ENCODE results near the gene PPP6R1. TPM values are rescaled to one million over a fixed set of nuclear protein-coding genes. Genes with fewer than 3 reads are reported as not detected.

Gene PPP6R1
- polyA plus RNA-seq, 4 donors, result 43.4 to 67.5 (median 48.9) TPM

DNA sequence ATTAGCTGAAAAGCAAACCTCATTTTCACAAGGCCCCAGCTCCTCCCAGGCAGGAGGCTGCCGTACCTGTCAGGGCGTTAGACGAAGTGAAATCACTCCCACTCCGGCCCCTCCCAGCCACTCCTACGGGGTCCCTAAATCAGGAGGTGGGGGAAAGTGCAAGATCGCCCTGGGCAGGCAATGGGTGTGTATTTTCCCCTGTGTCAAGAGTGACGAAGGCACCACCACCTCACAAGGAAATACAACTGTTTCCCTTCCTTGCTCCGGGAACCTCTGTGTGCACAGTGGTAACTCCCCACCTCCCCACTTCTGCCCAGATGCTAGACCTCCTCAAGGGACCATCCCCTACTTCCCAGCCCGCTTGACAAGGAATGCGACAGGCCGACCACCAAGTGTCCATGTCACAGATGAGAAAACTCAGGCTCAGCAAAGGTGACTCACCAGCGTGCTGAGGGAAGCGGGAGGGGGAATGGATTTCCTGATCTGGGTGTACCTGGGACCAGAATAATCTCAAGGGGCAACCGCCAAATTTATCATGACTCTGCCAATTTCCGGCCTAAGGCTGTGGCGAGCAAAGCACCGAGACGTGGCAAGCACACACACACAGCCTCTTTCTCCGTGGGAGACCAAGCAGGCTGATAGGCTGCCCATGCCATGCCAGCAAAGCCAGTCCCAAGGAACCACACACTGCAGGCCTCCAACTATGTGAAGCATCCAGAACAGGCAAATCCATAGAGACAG lies 7.3 kb downstream of the PPP6R1 start:
- 55 to 69% (median 59%) methylated on average over 19 of the region's 19 CpGs for WGBS, 3 donors
- no peak overlapping the region for H3K4me3 ChIP-seq (ENCODE audit: low read depth in 1 of 3, low read length in 3 of 3)

GRCh38 chr19:55250262-55251036 lies 8.4 kb downstream of the PPP6R1 start:
- DNase-seq, result no peak
- WGBS, 3 donors, result 92 to 96% (median 95%) methylated on average over 18 of the region's 18 CpGs
- Histone ChIP-seq H3K9me3 (ENCODE audit: control insufficient read depth in 2 of 2, insufficient read depth in 1 of 2, low read depth in 1 of 2, low read length in 1 of 2) (no peaks in the 10 kb centered on the region), H3K36me3 (ENCODE audit: control insufficient read depth in 3 of 3, insufficient read depth in 2 of 3, low read depth in 1 of 3, low read length in 3 of 3) (peaks cover 0 to 88% (median 8%) of the 10 kb centered on the region in 3 donors), H3K4me3 (ENCODE audit: low read depth in 1 of 3, low read length in 3 of 3) (no peak overlapping the region), H3K4me1 (ENCODE audit: control insufficient read depth in 3 of 3, insufficient read depth in 2 of 3, low read depth in 1 of 3, low read length in 2 of 3) (peaks cover 0 to 17% (median 3%) of the 10 kb centered on the region in 3 donors), H3K27me3 (ENCODE audit: control insufficient read depth in 3 of 3, insufficient read depth in 3 of 3, low read length in 3 of 3) (no peaks in the 10 kb centered on the region), H3K27ac (ENCODE audit: low read depth in 1 of 3, low read length in 2 of 3) (peak overlapping the region in 2 of 3 donors; percentile 24 to 30)
- no peak for FAIRE-seq

More for the DNA sequence above, 7.3 kb downstream of the PPP6R1 start:
- FAIRE-seq (no peak), DNase-seq (no peak)
- Histone ChIP-seq H3K27me3 (ENCODE audit: control insufficient read depth in 3 of 3, insufficient read depth in 3 of 3, low read length in 3 of 3) (no peaks in the 10 kb centered on the region), H3K27ac (ENCODE audit: low read depth in 1 of 3, low read length in 2 of 3) (peak overlapping the region in 2 of 3 donors; percentile 22 to 52), H3K36me3 (ENCODE audit: control insufficient read depth in 3 of 3, insufficient read depth in 2 of 3, low read depth in 1 of 3, low read length in 3 of 3) (peaks cover 0 to 87% (median 3%) of the 10 kb centered on the region in 3 donors), H3K9me3 (ENCODE audit: control insufficient read depth in 2 of 2, insufficient read depth in 1 of 2, low read depth in 1 of 2, low read length in 1 of 2) (no peaks in the 10 kb centered on the region), H3K4me1 (ENCODE audit: control insufficient read depth in 3 of 3, insufficient read depth in 2 of 3, low read depth in 1 of 3, low read length in 2 of 3) (peaks cover 2 to 27% (median 8%) of the 10 kb centered on the region in 3 donors)

- DNase-seq, result no peak
- FAIRE-seq, result no peak
- Histone ChIP-seq H3K9me3 (ENCODE audit: control insufficient read depth in 2 of 2, insufficient read depth in 1 of 2, low read depth in 1 of 2, low read length in 1 of 2) (no peaks in the 10 kb centered on the region), H3K27ac (ENCODE audit: low read depth in 1 of 3, low read length in 2 of 3) (no peak overlapping the region), H3K27me3 (ENCODE audit: control insufficient read depth in 3 of 3, insufficient read depth in 3 of 3, low read length in 3 of 3) (no peaks in the 10 kb centered on the region), H3K36me3 (ENCODE audit: control insufficient read depth in 3 of 3, insufficient read depth in 2 of 3, low read depth in 1 of 3, low read length in 3 of 3) (peaks cover 0 to 89% (median 12%) of the 10 kb centered on the region in 3 donors), H3K4me1 (ENCODE audit: control insufficient read depth in 3 of 3, insufficient read depth in 2 of 3, low read depth in 1 of 3, low read length in 2 of 3) (peaks cover 0 to 17% (median 0%) of the 10 kb centered on the region in 3 donors), H3K4me3 (ENCODE audit: low read depth in 1 of 3, low read length in 3 of 3) (no peak overlapping the region)
- WGBS, 3 donors, result 89 to 94% (median 89%) methylated on average over 10 to 11 of the region's 11 CpGs
These were observed 9.0 kb downstream of the PPP6R1 start for GRCh38 chr19:55249841-55250240.

DNA sequence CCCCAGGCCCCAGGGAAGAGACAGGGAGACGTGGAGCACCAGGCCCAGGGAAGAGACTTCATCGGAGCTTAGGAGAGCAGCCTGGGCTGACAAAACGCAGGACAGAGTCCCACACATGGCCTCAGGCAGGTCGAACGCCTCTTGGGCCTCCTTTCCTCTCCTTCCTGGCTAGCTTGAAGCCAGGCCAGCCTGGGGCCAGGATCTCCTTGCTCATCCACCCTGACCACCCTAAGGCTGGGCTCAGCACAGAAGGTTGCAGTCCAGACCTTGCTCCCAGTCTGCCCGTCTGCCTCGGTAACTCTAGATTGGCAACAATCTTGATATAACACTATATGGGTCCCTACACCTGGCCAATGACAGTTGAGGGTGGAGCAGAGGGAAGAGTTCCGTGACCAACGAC lies 10.1 kb downstream of the PPP6R1 start:
- FAIRE-seq, result no peak
- Histone ChIP-seq H3K4me3 (ENCODE audit: low read depth in 1 of 3, low read length in 3 of 3) (no peak overlapping the region), H3K9me3 (ENCODE audit: control insufficient read depth in 2 of 2, insufficient read depth in 1 of 2, low read depth in 1 of 2, low read length in 1 of 2) (no peaks in the 10 kb centered on the region), H3K27me3 (ENCODE audit: control insufficient read depth in 3 of 3, insufficient read depth in 3 of 3, low read length in 3 of 3) (no peaks in the 10 kb centered on the region), H3K36me3 (ENCODE audit: control insufficient read depth in 3 of 3, insufficient read depth in 2 of 3, low read depth in 1 of 3, low read length in 3 of 3) (peaks cover 6 to 91% (median 19%) of the 10 kb centered on the region in 3 donors), H3K4me1 (ENCODE audit: control insufficient read depth in 3 of 3, insufficient read depth in 2 of 3, low read depth in 1 of 3, low read length in 2 of 3) (peaks cover 0 to 17% (median 0%) of the 10 kb centered on the region in 3 donors), H3K27ac (ENCODE audit: low read depth in 1 of 3, low read length in 2 of 3) (no peak overlapping the region)
- 72 to 82% (median 81%) methylated on average over 9 of the region's 9 CpGs for WGBS, 3 donors
- DNase-seq, result no peak

DNA sequence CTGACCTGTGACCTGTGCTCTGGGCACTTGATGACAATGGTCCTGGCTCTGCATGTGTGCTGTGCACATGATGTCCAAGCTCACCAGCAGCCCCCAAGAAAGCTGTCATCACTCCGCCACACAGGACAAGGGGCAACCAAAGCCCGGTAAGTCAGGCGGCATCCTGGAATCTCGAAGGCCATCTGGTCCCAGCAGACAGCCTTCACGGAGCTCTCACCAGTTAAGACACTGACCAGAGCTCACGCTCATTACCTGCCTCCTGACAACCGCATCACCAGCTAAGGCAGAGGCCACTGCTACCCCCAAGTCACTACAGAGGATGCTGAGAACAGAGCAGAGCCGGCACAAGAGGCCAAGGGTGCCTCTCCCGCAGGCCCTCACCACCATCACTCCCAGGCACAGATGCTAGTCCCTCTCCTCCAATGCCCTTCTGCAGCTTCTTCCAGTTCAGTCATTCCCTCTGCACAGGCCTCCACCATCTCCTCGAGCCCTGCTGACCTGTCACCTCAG lies 10.6 kb downstream of the PPP6R1 start:
- H3K27ac ChIP-seq (ENCODE audit: low read depth in 1 of 3, low read length in 2 of 3), result peak overlapping the region in 2 of 3 donors; percentile 29 to 62

DNA sequence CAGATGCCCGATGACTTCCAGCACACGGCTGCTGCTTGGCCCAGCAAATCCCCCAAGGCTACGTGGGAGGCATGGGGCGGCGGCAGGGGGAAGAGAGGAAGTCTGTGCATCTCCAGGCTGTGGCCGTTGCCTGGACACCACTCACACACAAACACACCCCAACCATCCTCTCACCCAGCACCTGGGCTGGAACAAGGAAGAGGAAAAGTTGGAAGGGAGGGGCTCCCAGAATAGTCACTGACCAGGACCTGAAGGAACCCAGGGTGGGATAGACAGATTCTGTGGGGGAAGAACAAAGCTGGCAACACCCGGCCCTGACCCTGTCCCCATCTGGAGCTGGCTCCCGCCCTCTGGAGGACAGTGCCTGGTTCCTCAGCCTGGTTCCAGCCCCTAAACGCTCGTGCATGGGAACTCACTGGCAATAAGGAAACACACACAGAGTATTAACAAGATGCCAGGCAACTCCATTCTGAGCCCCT lies 11.2 kb downstream of the PPP6R1 start:
- DNase-seq (peak; percentile 63 to 64), FAIRE-seq (no peak)
- Histone ChIP-seq H3K4me3 (ENCODE audit: low read depth in 1 of 3, low read length in 3 of 3) (no peak overlapping the region), H3K36me3 (ENCODE audit: control insufficient read depth in 3 of 3, insufficient read depth in 2 of 3, low read depth in 1 of 3, low read length in 3 of 3) (peaks cover 8 to 88% (median 24%) of the 10 kb centered on the region in 3 donors), H3K27ac (ENCODE audit: low read depth in 1 of 3, low read length in 2 of 3) (peak overlapping the region in 2 of 3 donors; percentile 29 to 62), H3K4me1 (ENCODE audit: control insufficient read depth in 3 of 3, insufficient read depth in 2 of 3, low read depth in 1 of 3, low read length in 2 of 3) (peaks cover 0 to 17% (median 0%) of the 10 kb centered on the region in 3 donors), H3K27me3 (ENCODE audit: control insufficient read depth in 3 of 3, insufficient read depth in 3 of 3, low read length in 3 of 3) (no peaks in the 10 kb centered on the region), H3K9me3 (ENCODE audit: control insufficient read depth in 2 of 2, insufficient read depth in 1 of 2, low read depth in 1 of 2, low read length in 1 of 2) (no peaks in the 10 kb centered on the region)
- WGBS, 3 donors, result 31 to 39% (median 33%) methylated on average over 8 to 10 of the region's 10 CpGs

More for the DNA sequence above, 10.6 kb downstream of the PPP6R1 start:
- H3K27me3 ChIP-seq (ENCODE audit: control insufficient read depth in 3 of 3, insufficient read depth in 3 of 3, low read length in 3 of 3), result no peaks in the 10 kb centered on the region
- peaks cover 0 to 17% (median 0%) of the 10 kb centered on the region in 3 donors for H3K4me1 ChIP-seq (ENCODE audit: control insufficient read depth in 3 of 3, insufficient read depth in 2 of 3, low read depth in 1 of 3, low read length in 2 of 3)
- no peak for DNase-seq
- 67 to 74% (median 72%) methylated on average over 10 of the region's 10 CpGs for WGBS, 3 donors
- H3K9me3 ChIP-seq (ENCODE audit: control insufficient read depth in 2 of 2, insufficient read depth in 1 of 2, low read depth in 1 of 2, low read length in 1 of 2), result no peaks in the 10 kb centered on the region
- FAIRE-seq, result no peak
- peaks cover 6 to 91% (median 22%) of the 10 kb centered on the region in 3 donors for H3K36me3 ChIP-seq (ENCODE audit: control insufficient read depth in 3 of 3, insufficient read depth in 2 of 3, low read depth in 1 of 3, low read length in 3 of 3)
- no peak overlapping the region for H3K4me3 ChIP-seq (ENCODE audit: low read depth in 1 of 3, low read length in 3 of 3)

- Histone ChIP-seq H3K27me3 (ENCODE audit: control insufficient read depth in 3 of 3, insufficient read depth in 3 of 3, low read length in 3 of 3) (no peaks in the 10 kb centered on the region), H3K4me1 (ENCODE audit: control insufficient read depth in 3 of 3, insufficient read depth in 2 of 3, low read depth in 1 of 3, low read length in 2 of 3) (peaks cover 0 to 14% (median 0%) of the 10 kb centered on the region in 3 donors), H3K9me3 (ENCODE audit: control insufficient read depth in 2 of 2, insufficient read depth in 1 of 2, low read depth in 1 of 2, low read length in 1 of 2) (no peaks in the 10 kb centered on the region), H3K36me3 (ENCODE audit: control insufficient read depth in 3 of 3, insufficient read depth in 2 of 3, low read depth in 1 of 3, low read length in 3 of 3) (peaks cover 10 to 94% (median 33%) of the 10 kb centered on the region in 3 donors), H3K4me3 (ENCODE audit: low read depth in 1 of 3, low read length in 3 of 3) (no peak overlapping the region), H3K27ac (ENCODE audit: low read depth in 1 of 3, low read length in 2 of 3) (peak overlapping the region in 1 of 3 donors; percentile 45)
- WGBS, 3 donors, result 89 to 92% (median 91%) methylated on average over 40 of the region's 40 CpGs
- FAIRE-seq (no peak), DNase-seq (no peak)
These were observed 12.1 kb downstream of the PPP6R1 start for GRCh38 chr19:55246462-55247451.
